Measurements from ENCODE around the gene OSBPL6. TPM values are rescaled to one million over a fixed set of nuclear protein-coding genes. Genes with fewer than 3 reads are reported as not detected.

The OSBPL6 gene
- total RNA-seq, 1 experiment from 2014 or later: 4.6 TPM

GRCh38 chr2:178448968-178449661 lies 254.8 kb downstream of the OSBPL6 start:
- Histone ChIP-seq H2AFZ (ENCODE audit: low read length) (no peak overlapping the region), H3K23ac (ENCODE audit: insufficient read length, low read depth, low read length) (no peak overlapping the region), H3K79me1 (ENCODE audit: insufficient read depth, low read depth, low read length, poor library complexity, severe bottlenecking) (no peaks in the 10 kb centered on the region), H2BK120ac (ENCODE audit: low read depth, low read length, poor library complexity, severe bottlenecking) (no peak overlapping the region), H2BK20ac (ENCODE audit: low read depth, low read length, poor library complexity, severe bottlenecking) (no peak overlapping the region), H3K79me2 (ENCODE audit: insufficient read depth, low read length) (peaks cover 6% of the 10 kb centered on the region; the same call in 1 of the 2 replicates), H3K23me2 (ENCODE audit: insufficient read length, low read depth, low read length, poor library complexity, severe bottlenecking) (peaks cover 9% of the 10 kb centered on the region), H2AK5ac (ENCODE audit: insufficient read length, low read length) (no peak overlapping the region), H3K4me2 (ENCODE audit: insufficient read depth, insufficient read length, low read length) (peak overlapping the region; percentile 98), H2BK15ac (ENCODE audit: low read depth, low read length) (no peak overlapping the region), H2BK5ac (ENCODE audit: insufficient read length, low read length) (no peak overlapping the region), H3K18ac (ENCODE audit: insufficient read length, low read depth, low read length) (no peak overlapping the region), H3K4me1 (ENCODE audit: insufficient read depth, low read length) (no peaks in the 10 kb centered on the region), H2BK12ac (ENCODE audit: insufficient read length, low read depth, low read length) (no peak overlapping the region), H3K14ac (ENCODE audit: insufficient read depth, low read length) (no peak overlapping the region), H4K8ac (replicated peaks; ENCODE audit: insufficient read length, low read depth, low read length) (no peak overlapping the region), H4K5ac (ENCODE audit: insufficient read length, low read depth, low read length) (no peak overlapping the region), H3K9ac (ENCODE audit: extremely low read depth, insufficient read length, low read length) (no peak overlapping the region), H4K91ac (ENCODE audit: insufficient read length, low read depth, low read length) (no peak overlapping the region), H3K56ac (ENCODE audit: insufficient read length, low read depth, low read length) (no peak overlapping the region), H3K27me3 (ENCODE audit: insufficient read depth, low read length) (no peaks in the 10 kb centered on the region), H3T11ph (ENCODE audit: low read length) (no peak overlapping the region), H3K27ac (ENCODE audit: insufficient read length, low read depth, low read length) (no peak overlapping the region), H3K9me3 (ENCODE audit: control insufficient read depth, low read depth, low read length) (no peaks in the 10 kb centered on the region), H3K4ac (ENCODE audit: low read depth, low read length) (no peak overlapping the region), H4K20me1 (ENCODE audit: control insufficient read depth, insufficient read depth, insufficient read length) (no peaks in the 10 kb centered on the region)
- peak overlapping the region; percentile 83 to 90; a peak in 4 of 5 replicates for H3K4me3 Mint-ChIP-seq
- no peak for TF ChIP-seq CTCF (conservative IDR thresholded peaks at IDR 0.05)
- no peak for DNase-seq
- no peak overlapping the region; a peak in 1 of 7 replicates for H3K27ac Mint-ChIP-seq
- H3K36me3 Mint-ChIP-seq (ENCODE audit: insufficient read depth in 1 of 3, low read depth in 3 of 3): peaks cover 18 to 48% (median 45%) of the 10 kb centered on the region in 3 experiments; a peak in 6 of 7 replicates
- H3K9me3 Mint-ChIP-seq: no peaks in the 10 kb centered on the region
- peaks cover 19 to 22% of the 10 kb centered on the region in 2 experiments for H3K4me1 Mint-ChIP-seq
- no CpG with 5 or more reads among the region's 4 CpGs for WGBS (ENCODE audit: extremely low coverage, insufficient read length, low lambda C conversion rate)
- no peaks in the 10 kb centered on the region for H3K27me3 Mint-ChIP-seq (ENCODE audit: low read depth)

Data from H9 (cell line).